ENCODE measurements around the gene EXOC4.
A peak's percentile ranks its signal among the peaks of the same experiment; 100 is the strongest.
"Not testable (repeated sequence)": the region's sequence is repeated elsewhere in the genome, so short reads cannot be mapped to it uniquely, and the experiment has no call there.

EXOC4 gene

DNA sequence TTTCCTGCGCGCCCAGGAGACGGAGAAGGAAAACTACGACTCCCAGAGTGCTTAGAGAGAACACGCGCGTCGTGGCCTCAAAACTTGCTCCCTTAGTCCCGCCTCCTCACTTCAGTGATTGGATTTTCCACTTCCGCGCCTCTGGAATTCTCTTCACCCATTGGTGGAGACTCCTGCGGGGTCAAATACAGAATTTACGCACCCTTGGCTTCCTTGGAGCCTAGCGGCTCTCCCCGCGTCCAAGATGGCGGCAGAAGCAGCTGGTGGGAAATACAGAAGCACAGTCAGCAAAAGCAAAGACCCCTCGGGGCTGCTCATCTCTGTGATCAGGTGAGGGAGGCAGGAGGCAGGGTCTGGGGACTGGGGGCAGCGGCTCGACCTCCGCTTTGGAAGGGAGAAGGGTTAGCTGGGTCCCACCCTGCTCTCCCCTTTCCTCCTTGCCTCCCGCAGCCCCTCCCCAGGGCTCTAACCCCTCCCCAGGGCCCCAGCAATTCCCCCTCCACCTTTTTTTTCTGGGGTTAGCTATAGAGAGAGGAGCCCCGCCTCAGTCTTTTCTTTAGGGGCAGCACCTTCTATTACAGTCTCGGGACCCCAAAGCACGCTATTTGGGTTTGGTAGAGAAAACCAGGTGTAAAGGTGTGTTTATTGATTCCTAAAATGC, at the start of gene EXOC4:
Gene EXOC4, plus strand, starts transcription at position 221 of the 661 bp plus-strand sequence.
- peak; percentile 78 for DNase-seq

- DNase-seq, result no peak
These were observed 49.4 kb upstream of the EXOC4 start for GRCh38 chr7:133203490-133203889.

DNA sequence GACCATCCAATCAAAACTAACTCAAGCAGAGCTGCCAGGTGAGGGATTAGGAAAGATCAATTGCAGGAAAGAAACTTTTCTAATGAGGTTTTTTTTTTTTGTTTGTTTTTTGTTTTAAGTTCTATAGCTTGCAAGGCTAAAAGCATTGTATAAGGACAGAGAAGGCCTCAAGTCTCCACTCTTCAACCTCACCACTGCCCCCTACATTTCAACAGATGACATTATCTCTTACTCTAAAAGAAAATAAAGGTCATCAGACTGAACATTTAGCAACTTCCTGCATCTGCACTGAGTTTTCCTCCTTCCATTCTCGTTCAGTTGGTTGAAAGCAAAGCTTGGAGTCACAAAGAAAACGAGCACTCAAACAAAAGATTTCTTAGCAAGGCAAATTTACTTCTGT, 45.2 kb upstream of the EXOC4 start:
- no peak for DNase-seq

DNA sequence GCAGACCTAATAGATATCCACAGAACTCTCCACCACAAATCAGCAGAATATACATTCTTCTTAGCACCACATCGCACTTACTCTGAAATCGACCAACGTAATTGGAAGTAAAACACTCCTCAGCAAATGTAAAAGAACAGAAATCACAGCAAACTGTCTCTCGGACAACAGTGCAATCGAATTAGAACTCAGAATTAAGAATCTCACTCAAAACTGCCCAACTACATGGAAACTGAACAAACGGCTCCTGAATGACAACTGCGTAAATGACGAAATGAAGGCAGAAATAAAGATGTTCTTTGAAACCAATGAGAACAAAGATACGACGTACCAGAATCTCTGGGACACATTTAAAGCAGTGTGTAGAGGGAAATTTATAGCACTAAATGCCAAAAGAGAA, 42.1 kb upstream of the EXOC4 start:
- not testable (repeated sequence) for DNase-seq

GRCh38 chr7:133213772-133214171, 39.1 kb upstream of the EXOC4 start:
- DNase-seq, result not testable (repeated sequence)

DNA sequence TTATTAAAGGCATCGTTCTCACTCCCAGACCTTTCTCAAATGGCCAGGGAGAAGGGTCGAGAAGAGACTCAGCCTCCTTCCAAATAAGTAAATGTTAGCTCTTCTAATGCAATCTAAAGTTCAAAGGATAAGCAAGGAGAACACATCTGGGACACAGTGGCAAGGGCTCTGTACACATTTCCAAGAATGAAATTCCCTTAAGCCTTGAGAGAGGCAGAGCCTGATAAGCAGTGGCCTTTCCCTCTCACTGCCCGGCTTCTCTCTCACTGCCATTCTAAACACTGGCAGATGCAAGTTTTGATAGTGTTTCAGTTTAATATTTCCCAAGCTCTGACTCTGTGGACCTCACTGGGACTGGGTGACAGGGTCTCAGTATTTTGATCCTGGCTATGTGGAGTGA, 35.1 kb upstream of the EXOC4 start:
- no peak for DNase-seq

- DNase-seq, result no peak
These were observed 22.2 kb upstream of the EXOC4 start for GRCh38 chr7:133230591-133231194.

DNA sequence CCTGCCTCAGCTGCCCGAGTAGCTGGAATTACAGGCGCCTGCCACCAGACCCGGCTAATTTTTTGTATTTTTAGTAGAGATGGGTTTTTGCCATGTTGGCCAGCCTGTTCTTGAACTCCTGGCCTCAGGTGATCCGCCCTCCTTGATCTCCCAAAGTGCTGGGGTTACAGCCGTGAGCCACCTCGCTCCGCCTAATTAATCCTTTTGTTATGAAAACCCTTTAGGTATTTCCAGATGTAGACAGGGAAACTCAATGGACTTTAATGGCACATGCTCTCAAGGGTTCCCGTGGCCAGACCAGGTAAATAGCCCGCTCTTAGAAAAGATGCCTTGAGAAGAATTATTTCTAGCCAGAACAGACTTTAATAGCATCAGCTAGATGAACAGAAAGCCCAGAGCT, 19.7 kb upstream of the EXOC4 start:
- DNase-seq, result no peak

DNA sequence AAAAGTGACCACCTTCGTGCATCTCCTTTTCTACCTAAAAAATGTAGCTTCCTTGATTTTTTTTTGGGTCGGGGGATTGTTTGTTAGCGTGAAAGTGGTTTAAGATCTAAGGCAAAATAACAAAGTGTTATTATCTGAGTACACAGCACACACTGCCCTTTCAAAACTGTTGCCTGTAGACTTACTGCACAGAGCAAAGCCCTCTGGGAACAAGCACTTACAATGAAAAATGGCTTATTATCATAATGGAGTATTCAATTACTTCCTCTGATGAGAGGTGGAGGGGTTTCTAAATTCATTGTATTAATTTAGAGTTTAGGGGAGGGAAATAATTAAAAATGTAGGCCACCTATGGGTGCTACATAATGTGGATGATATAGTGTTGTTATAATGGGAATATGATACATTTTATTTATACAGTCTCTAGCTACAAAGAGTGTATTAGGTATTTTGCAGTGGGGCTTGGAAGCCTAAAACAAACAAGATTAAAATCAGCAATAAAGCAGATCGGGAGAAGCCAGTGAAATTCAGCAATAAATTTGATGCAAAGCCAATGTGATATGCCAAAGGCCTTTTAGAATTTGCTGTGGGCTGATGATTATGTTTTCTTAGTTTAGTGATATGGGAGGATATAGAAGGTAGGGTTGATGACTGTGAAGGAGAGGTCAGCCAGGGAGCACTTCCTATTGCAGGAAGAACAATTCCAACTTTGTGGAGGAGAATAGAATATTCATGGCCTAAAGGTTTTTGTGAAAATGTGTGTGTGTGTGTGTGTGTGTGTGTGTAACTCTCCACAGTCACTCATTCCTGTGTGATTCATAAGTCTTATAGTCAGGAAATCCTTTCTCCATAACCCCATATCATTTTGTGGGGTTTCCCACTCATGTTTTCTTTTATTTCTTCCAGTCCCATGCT, 17.7 kb upstream of the EXOC4 start:
- no peak for DNase-seq

DNA sequence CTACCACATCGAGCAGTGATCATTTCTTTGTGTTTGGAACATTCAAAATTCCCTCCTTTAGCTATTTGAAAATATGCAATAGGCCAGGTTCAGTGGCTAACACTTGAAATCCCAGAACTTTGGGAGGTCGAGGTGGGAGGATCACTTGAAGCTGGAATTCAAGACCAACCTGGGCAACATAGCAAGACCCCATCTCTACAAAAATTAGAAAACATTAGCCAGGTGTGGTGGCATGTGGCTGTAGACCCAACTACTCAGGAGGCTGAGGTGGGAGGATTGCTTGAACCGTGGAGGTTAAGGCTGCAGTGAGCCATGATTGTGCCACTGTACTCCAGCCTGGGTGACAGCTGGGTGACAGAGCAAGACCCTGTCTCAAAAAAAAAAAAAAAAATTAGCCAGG, 15.3 kb upstream of the EXOC4 start:
- DNase-seq, result no peak

GRCh38 chr7:133240302-133240701, 12.6 kb upstream of the EXOC4 start:
- no peak for DNase-seq

GRCh38 chr7:133246558-133246957, 6.3 kb upstream of the EXOC4 start:
- no peak for DNase-seq

- no peak for DNase-seq
These were observed 4.0 kb upstream of the EXOC4 start for GRCh38 chr7:133248901-133249300.

- DNase-seq, result no peak
These were observed 396 bp upstream of the EXOC4 start for GRCh38 chr7:133252506-133252857.

DNA sequence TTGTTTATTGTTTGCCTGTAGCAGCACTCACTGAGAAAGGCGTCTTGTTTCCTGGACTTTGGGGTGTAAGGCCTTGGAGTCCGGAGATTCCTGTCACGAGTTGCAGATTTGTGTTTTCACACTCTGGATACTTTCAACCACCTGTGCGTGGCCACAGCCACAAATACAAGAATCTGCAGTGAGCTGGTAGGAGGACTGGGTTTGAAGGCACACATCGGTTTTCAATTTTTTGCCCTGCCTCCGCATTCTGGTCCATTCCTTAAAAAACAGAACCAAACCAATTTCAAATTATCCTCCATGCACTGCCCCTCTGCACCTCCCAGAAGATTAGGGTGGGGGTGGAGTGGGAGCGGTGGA, 619 bp downstream of the EXOC4 start:
- DNase-seq, result no peak

DNA sequence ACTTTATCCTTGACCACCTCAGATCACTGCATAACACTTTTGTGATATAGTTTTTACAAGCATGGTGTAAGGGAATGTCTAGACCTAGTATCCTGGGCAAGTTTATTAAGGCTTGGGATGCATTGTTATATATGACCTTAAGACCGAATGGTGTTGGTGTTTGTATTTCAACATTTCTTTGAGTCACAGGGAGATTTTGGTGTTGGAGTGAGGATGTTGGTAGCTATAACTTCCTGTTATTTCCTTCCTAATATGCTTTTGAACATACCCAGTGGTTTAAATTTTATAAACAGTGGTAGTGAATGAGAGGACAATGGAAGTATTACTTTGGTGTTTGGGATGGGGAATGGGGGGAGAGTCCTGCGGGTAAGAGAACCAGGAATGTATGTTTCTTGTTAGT, 2.6 kb downstream of the EXOC4 start:
- no peak for DNase-seq

DNA sequence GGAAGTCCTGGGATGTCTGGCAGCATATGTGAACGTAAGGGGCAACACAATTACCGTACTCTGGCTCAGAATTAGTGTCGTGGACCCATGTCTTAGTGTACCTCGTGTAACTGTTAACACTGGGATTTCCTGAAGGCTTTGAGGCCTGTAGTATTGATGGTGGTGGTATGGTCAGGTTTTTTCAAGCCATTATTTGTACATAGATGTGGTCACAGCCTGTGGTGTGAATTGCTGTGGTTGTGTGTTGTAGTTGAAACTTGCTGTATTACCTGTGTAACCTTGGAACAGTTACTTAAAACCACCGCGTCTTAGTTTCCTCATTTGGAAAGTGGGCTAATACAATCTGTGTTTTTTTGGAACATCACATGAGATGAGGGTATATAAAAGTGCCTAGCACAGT, 5.3 kb downstream of the EXOC4 start:
- no peak for DNase-seq

DNA sequence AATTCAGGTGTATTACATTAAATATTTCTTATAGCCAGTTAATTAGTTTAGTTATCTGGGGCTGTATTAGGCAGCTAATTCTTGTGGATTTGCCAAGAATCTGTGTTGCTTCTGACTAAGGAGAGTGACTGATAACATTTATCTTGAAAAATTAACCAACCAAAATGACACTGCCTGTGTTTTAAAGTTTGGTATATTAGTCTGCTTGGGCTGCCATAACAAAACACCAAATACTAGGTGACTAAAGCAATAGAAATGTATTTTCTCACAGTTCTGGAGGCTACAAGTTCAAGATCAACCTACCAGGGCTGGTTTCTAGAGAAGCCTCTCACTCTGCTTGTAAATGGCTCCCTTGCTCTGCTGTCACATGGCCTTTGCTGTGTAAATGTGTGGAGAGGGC, 12.9 kb downstream of the EXOC4 start:
- no peak for DNase-seq

- no peak for DNase-seq
These were observed 15.5 kb downstream of the EXOC4 start for GRCh38 chr7:133268355-133268754.

DNA sequence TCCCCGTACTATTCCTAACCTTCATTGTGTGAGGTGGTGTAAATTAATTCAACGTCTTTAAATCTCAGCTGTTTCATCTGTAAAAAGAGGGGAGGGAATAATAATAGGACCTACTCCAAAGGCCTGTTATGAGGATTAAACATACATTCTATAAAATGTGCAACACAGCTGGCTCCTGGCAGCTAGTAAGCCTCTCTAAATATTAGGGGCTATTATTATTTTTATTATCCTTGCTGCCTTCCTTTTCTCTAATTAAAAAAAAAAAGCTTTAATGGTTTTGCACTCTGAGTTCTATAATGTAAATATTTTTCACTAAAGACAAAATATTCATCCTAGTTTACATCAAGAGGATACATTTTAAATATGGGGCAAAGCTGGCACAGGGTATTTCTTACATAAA, 19.5 kb downstream of the EXOC4 start:
- DNase-seq, result no peak

- DNase-seq, result no peak
These were observed 20.3 kb downstream of the EXOC4 start for GRCh38 chr7:133273227-133273626.

DNA sequence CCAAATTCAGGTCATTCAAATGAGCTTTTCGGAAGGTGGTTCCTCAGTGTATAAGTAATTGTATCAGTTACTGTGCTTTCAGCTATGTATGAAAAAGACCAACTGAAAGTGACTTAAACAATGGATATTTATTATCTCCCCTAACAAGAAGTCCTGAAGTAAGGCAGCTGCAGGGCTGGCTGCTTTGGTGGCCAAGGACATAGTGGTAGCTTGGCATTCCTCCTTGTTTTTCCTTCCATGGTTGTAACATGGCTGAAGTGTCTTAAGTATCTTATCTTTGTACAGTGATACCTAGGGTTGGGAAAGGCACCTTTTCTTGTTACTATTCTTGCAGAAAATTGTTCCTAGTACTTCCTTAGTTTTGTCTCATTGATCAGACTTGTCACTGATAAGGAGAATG, 21.4 kb downstream of the EXOC4 start:
- DNase-seq, result no peak

DNA sequence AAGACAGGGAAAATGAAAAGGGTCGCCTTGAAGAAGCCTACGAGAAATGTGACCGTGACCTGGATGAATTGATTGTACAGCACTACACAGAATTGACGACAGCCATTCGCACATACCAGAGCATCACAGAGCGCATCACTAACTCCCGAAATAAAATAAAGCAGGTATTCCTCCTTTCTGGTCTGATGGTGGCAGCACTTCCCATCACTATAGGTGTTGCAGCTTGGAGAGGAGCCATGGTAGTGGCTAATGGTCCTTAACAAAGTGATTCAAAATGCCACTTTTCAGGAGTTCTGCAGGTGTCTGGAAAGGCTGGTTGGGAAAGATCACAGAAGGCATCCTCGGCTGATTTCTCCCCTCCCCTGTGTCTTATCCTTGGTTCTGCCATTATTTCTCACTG, 22.1 kb downstream of the EXOC4 start:
- DNase-seq, result no peak

DNA sequence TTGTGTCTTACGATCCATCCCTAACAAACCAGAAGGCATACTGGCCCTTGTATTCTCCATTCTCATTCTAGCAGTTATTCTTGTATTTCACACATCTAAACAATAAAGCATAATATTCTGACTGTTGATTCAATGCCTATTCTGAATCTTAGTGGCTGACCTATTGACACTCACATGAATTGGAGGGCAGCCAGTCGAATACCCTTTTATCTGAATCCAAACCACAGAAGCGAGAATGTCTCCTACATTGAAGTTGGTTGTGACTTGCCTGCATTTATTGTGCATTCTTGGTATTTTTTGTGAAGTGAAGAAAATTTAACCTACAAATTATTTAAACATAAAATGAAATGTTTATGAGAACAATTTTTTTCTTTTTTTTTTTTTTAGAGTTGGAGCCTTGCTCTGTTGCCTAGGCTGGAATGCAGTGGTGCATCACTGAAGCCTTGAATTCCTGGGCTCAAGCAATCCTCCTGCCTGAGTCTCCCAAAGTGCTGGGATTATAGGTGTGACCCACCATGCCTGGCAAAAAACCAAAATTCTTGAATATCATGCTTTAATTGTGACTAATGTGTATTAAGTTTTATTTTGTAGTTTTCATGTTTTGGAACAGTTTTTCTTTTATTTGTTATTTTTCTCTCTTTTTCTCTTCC, 22.7 kb downstream of the EXOC4 start:
- no peak for DNase-seq

All from T1000 (cell line).